Activated CD4-positive, alpha-beta memory T cell treated with anti-CD3 and anti-CD28 coated beads, Interleukin-2, amount 10 ng/mL, durations not matched to agents 7 days and 5 days (primary cell): Measurements from ENCODE around the gene CXCL3. TPM values are rescaled to one million over a fixed set of nuclear protein-coding genes. Genes with fewer than 3 reads are reported as not detected.

Experiments used
- CTCF ChIA-PET: fragments of 350-600 bp; sonication (Branson Sonifier 250); formaldehyde crosslinking; loops from one replicate; lab custom pipeline; 2021; ENCODE audit warnings: antibody characterized with exemption, inconsistent platforms; lab: Charles Lee
- POLR2A ChIA-PET: fragments of 350-600 bp; sonication (Branson Sonifier 250); formaldehyde crosslinking; loops from one replicate; lab custom pipeline; 2021; ENCODE audit warnings: antibody characterized with exemption; lab: Charles Lee
- DNase-seq: peaks from one replicate; pipeline ENCODE4 v3.0.0-alpha.2; 2020
- H3K27ac Mint-ChIP-seq: one replicate; pipeline ENCODE4 v1.8.0; 2021; ENCODE audit warnings: mild to moderate bottlenecking, mixed read lengths
- H3K27me3 Mint-ChIP-seq: one replicate; pipeline ENCODE4 v1.8.0; 2021; ENCODE audit warnings: mixed read lengths
- H3K36me3 Mint-ChIP-seq: one replicate; pipeline ENCODE4 v1.8.0; 2021; ENCODE audit warnings: low read depth, mixed read lengths
- H3K4me1 Mint-ChIP-seq: one replicate; pipeline ENCODE4 v1.8.0; 2021; ENCODE audit warnings: mixed read lengths
- H3K4me3 Mint-ChIP-seq: one replicate; pipeline ENCODE4 v1.8.0; 2021; ENCODE audit warnings: mild to moderate bottlenecking, mixed read lengths
- H3K9me3 Mint-ChIP-seq: one replicate; pipeline ENCODE4 v1.8.0; 2021; ENCODE audit warnings: mixed read lengths
- total RNA-seq, 2 experiments: library from RNA; stranded (reverse); gene quantifications; one replicate each; pipeline ENCODE4 v1.2.3, GENCODE V29; 2021

CXCL3 gene
- total RNA-seq, 2 experiments from 2014 or later = not detected

DNA sequence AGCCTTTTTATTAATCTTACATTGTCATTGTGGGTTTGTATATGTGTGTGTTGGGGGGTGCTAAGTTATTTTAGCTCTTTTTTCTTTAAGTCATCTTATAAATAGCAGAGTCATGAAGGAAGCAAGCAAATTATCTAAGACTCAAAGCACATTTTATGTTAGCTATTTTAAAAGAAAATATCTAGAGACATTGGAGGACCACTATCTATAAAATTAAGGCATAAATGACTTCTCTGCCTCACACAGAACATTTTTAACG lies 46.8 kb downstream of the CXCL3 start:
- H3K27ac Mint-ChIP-seq = no peak overlapping the region
- POLR2A ChIA-PET = no interaction called here
- no peak overlapping the region for H3K4me3 Mint-ChIP-seq
- no peaks in the 10 kb centered on the region for H3K9me3 Mint-ChIP-seq
- CTCF ChIA-PET = no interaction called here
- no peaks in the 10 kb centered on the region for H3K4me1 Mint-ChIP-seq
- no peaks in the 10 kb centered on the region for H3K36me3 Mint-ChIP-seq
- no peak for DNase-seq
- H3K27me3 Mint-ChIP-seq = peaks cover 2% of the 10 kb centered on the region

DNA sequence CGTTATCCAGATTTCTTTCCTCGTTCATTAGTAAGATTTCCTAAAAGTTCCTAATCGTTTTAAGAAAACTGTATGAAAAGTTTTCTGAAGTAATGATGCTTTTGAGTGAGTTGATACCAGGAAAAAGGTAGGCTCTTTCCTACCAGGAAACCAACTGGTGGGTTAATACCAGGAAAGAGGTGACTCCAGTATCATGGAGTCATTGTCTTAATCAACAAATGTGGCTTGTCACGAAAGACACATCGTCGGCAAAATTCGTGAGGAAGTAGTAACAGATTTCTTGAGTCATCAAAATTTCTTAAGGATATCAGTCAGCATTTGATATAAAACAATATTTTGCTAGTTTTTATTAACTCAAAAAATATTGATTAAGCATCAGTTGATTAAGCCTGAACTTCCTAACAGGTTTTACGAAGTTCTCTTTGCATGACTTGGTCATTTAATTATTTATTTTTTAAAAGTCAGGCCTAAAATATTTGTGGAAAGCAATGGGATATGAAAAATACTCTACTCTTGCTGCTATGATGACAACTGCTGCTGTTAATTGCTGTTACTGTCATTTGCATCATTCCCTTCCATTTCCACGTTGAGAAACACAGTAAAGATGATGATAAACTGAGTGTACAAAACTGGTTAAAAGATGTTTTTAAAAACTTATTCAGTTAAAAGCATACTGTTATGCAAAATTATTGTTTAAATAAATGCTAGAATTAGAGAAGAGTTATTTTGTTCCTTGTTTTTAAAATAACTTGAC lies 47.3 kb downstream of the CXCL3 start:
- Mint-ChIP-seq H3K36me3 (no peaks in the 10 kb centered on the region), H3K9me3 (no peaks in the 10 kb centered on the region), H3K4me1 (no peaks in the 10 kb centered on the region), H3K4me3 (no peak overlapping the region), H3K27ac (no peak overlapping the region), H3K27me3 (peaks cover 2% of the 10 kb centered on the region)
- no peak for DNase-seq
- ChIA-PET POLR2A (no interaction called here), CTCF (no interaction called here)

DNA sequence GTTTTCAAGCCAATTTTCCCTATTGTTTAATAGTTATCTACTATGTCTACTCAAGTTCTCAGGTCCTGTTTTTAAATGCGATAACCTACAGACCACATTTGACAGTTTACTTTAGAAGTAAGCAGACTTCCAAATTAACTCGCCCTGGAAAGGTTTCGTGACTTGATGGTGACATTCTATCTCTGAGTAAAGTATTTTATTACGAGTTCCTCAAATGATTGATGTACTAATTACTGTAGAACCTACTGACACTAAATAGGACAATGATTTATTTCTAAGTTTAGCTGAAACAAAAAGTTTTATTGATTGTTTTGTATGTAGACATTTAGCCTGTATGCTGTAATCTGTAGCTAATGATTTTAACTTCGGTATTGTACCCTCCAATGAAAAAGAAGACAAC lies 48.6 kb downstream of the CXCL3 start:
- no peaks in the 10 kb centered on the region for H3K36me3 Mint-ChIP-seq
- H3K4me1 Mint-ChIP-seq = no peaks in the 10 kb centered on the region
- no peaks in the 10 kb centered on the region for H3K9me3 Mint-ChIP-seq
- DNase-seq = no peak
- POLR2A ChIA-PET = no interaction called here
- no peak overlapping the region for H3K4me3 Mint-ChIP-seq
- H3K27ac Mint-ChIP-seq = no peak overlapping the region
- peaks cover 2% of the 10 kb centered on the region for H3K27me3 Mint-ChIP-seq
- CTCF ChIA-PET = no interaction called here

DNA sequence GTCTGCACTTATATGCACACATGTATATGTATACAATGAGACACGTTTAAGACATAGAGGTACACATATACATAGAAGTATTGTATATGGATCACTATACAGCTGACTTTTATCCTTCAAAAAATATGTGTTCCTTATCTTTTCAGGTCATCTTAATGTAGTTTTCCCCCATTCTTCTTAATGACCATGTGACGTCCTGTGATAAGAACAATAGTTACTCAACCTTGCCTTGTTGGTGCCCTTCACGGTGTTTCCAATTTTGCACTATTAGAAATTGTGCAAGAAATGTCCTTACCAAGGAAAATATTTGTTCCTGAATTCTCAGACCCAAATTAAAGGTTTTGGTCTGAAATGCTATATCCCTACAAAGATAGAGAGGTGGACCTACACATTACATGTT lies 49.5 kb downstream of the CXCL3 start:
- DNase-seq = no peak
- Mint-ChIP-seq H3K36me3 (no peaks in the 10 kb centered on the region), H3K27ac (no peak overlapping the region), H3K27me3 (no peaks in the 10 kb centered on the region), H3K9me3 (no peaks in the 10 kb centered on the region), H3K4me3 (no peak overlapping the region), H3K4me1 (no peaks in the 10 kb centered on the region)
- ChIA-PET CTCF (no interaction called here), POLR2A (no interaction called here)

DNA sequence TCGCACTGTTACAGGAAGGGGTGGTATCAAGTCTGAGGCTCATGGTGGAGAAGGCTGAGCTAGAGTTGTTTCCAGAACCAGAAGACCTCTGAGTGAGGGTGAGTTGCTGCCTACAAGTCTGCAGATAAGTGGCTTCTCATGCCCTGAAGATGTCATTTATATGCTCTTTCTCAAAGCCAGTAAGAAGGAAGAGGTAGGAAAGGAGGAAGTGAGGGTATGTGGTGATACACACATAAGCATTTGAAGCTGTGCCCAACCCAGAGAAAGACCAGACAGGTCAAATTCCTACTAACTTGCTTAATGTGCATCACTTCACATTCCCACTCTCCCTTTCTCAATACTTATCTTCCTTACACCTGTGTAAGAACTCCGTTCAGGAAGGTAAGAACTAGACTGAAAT lies 50.4 kb downstream of the CXCL3 start, which contains the start of gene PPBP:
Gene PPBP, minus strand, starts transcription at position 130 of the 400 bp plus-strand sequence. Its CDS starts 87 bp downstream, at position 43.
- H3K27ac Mint-ChIP-seq = no peak within 1 kb of the TSS
- H3K27me3 Mint-ChIP-seq = no peaks in the 10 kb centered on the region
- H3K9me3 Mint-ChIP-seq = no peaks in the 10 kb centered on the region
- no peaks in the 10 kb centered on the region for H3K36me3 Mint-ChIP-seq
- POLR2A ChIA-PET = no interaction called here
- no peak for DNase-seq
- CTCF ChIA-PET = no interaction called here
- no peaks in the 10 kb centered on the region for H3K4me1 Mint-ChIP-seq
- no peak within 1 kb of the TSS for H3K4me3 Mint-ChIP-seq

Other genes starting within 250 kb of the CXCL3 start
- not detected for gene CXCL6, start 202.0 kb downstream of the CXCL3 start, total RNA-seq
- not detected for gene PF4V1, start 185.4 kb downstream of the CXCL3 start, total RNA-seq
- not detected for gene CXCL1, start 169.3 kb downstream of the CXCL3 start, total RNA-seq
- not detected for gene PF4, start 56.7 kb downstream of the CXCL3 start, total RNA-seq
- not detected for gene PPBP, start 50.5 kb downstream of the CXCL3 start, total RNA-seq
- gene CXCL5, start 40.0 kb downstream of the CXCL3 start, total RNA-seq = not detected
- gene CXCL2, start 60.5 kb upstream of the CXCL3 start, total RNA-seq = not detected
- 1 to 10 TPM; 3.9 to 4.8 TPM for gene MTHFD2L, start 119.4 kb upstream of the CXCL3 start, total RNA-seq